Esophagus squamous epithelium (tissue), 5 donors: ENCODE measurements around the gene VSTM2L. TPM values are rescaled to one million over a fixed set of nuclear protein-coding genes. Genes with fewer than 3 reads are reported as not detected.
"Not testable (repeated sequence)": the region's sequence is repeated elsewhere in the genome, so short reads cannot be mapped to it uniquely, and the experiment has no call there.

Experiments used
- DNase-seq: peaks from one replicate; lab custom pipeline; 2025; lab: John Stamatoyannopoulos, UW
- H3K27ac ChIP-seq, 4 donors: fragments of 200-600 bp; sonication (generic); one replicate each; pipeline ENCODE4 v1.5.1; 2016 to 2019; ENCODE audit warnings: mild to moderate bottlenecking in 1 of 4
- H3K27me3 ChIP-seq, 4 donors: fragments of 200-600 bp; sonication (generic); 1 replicate in 3 of 4; 2 replicates in 1 of 4; pipeline versions ENCODE4 v1.5.1 to v1.6.0; 2017 to 2021; ENCODE audit warnings: antibody characterized with exemption in 1 of 4
- H3K36me3 ChIP-seq, 3 donors: fragments of 200-600 bp; sonication (generic); one replicate each; pipeline ENCODE4 v1.5.1; 2016 to 2019
- H3K4me1 ChIP-seq, 3 donors: fragments of 200-600 bp; sonication (generic); one replicate each; pipeline ENCODE4 v1.5.1; 2017 to 2019
- H3K4me3 ChIP-seq, 4 donors: fragments of 200-600 bp; sonication (generic); 1 replicate in 3 of 4; 2 replicates in 1 of 4; pipeline ENCODE4 v1.5.1; 2016 to 2019; ENCODE audit warnings: mild to moderate bottlenecking in 2 of 4, moderate library complexity in 1 of 4
- H3K9me3 ChIP-seq, 3 donors: fragments of 200-600 bp; sonication (generic); one replicate each; pipeline ENCODE4 v1.5.1; 2016 to 2019
- CTCF ChIP-seq, 6 experiments: fragments of 450-650 bp in 4 of 6; fragments of 200-600 bp in 2 of 6; sonication (generic) in 2 of 6; IDR thresholded peaks; one replicate each; pipeline ENCODE4 v1.5.1; 2016 to 2019; ENCODE audit warnings: antibody characterized with exemption in 6 of 6, mild to moderate bottlenecking in 4 of 6, moderate library complexity in 4 of 6
- POLR2A ChIP-seq, 4 donors: fragments of 450-650 bp; IDR thresholded peaks; one replicate each; pipeline ENCODE4 v1.6.1; 2017; ENCODE audit warnings: antibody characterized with exemption in 4 of 4, mild to moderate bottlenecking in 4 of 4, moderate library complexity in 3 of 4
- WGBS, 2 donors: methylation state at CpG; one replicate each; pipeline ENCODE4 v1.1.5; 2018; 5-methylcytosine and 5-hydroxymethylcytosine counted together
- intact Hi-C: fragments of 100-400 bp; cut with DNase I; formaldehyde crosslinking; loops from one replicate; pipeline ENCODE4 v1.15.0; 2022
- total RNA-seq, 4 donors: library from RNA; depleted of rRNA; stranded (reverse); fragments of >200 nt; gene quantifications; one replicate each; pipeline ENCODE4 v1.1.0, GENCODE V29; 2016
- donor health status: DM: yes; HTN: yes; CAD: no.

The VSTM2L gene
- total RNA-seq, 4 donors from 2014 or later = 0.38 to 2.6 (median 0.68) TPM

DNA sequence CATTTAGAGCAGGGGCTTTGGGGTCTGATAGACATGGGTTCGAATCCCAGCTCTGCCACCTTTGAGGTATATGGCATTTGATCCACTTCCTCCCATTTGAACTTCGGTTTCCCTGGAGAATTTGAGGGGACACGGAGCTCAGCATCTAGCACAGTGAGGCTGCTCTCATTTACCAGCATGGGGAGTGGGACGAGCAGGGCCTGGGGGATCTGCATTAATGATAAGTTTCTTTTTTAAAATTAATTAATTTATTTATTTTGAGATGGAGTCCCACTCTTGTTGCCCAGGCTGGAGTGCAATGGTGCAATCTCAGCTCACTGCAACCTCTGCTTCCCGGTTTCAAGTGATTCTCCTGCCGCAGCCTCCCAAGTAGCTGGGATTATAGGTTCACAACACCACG lies 52.6 kb downstream of the VSTM2L start:
- no peak overlapping the region for H3K4me3 ChIP-seq
- H3K27ac ChIP-seq = no peak overlapping the region
- H3K4me1 ChIP-seq = no peaks in the 10 kb centered on the region
- no peak for DNase-seq
- intact Hi-C loops = no loop called here
- TF ChIP-seq CTCF (IDR thresholded peaks at IDR 0.05) (no peak), POLR2A (IDR thresholded peaks at IDR 0.05) (no peak)
- peaks cover 0 to 8% (median 0%) of the 10 kb centered on the region in 4 donors for H3K27me3 ChIP-seq
- H3K36me3 ChIP-seq = no peaks in the 10 kb centered on the region
- WGBS, 2 donors = 82 to 83% methylated on average over 7 of the region's 7 CpGs
- H3K9me3 ChIP-seq = no peaks in the 10 kb centered on the region

- DNase-seq = no peak
- H3K36me3 ChIP-seq = no peaks in the 10 kb centered on the region
- intact Hi-C loops = no loop called here
- no peak overlapping the region for H3K27ac ChIP-seq
- no peaks in the 10 kb centered on the region for H3K4me1 ChIP-seq
- peaks cover 0 to 8% (median 0%) of the 10 kb centered on the region in 4 donors for H3K27me3 ChIP-seq
- no peak overlapping the region for H3K4me3 ChIP-seq
- no peaks in the 10 kb centered on the region for H3K9me3 ChIP-seq
- 20 to 27% methylated on average over 3 of the region's 3 CpGs for WGBS, 2 donors
- no peak for TF ChIP-seq POLR2A (IDR thresholded peaks at IDR 0.05)
- no peak for TF ChIP-seq CTCF (IDR thresholded peaks at IDR 0.05)
These were observed 53.2 kb downstream of the VSTM2L start for GRCh38 chr20:37956107-37956585.

GRCh38 chr20:37958856-37959520 lies 56.1 kb downstream of the VSTM2L start:
- Histone ChIP-seq H3K4me1 (no peaks in the 10 kb centered on the region), H3K4me3 (no peak overlapping the region), H3K9me3 (no peaks in the 10 kb centered on the region), H3K27ac (no peak overlapping the region), H3K27me3 (peaks cover 0 to 8% (median 0%) of the 10 kb centered on the region in 4 donors), H3K36me3 (no peaks in the 10 kb centered on the region)
- WGBS, 2 donors = 90 to 94% methylated on average over 2 of the region's 2 CpGs
- intact Hi-C loops = no loop called here
- TF ChIP-seq CTCF (IDR thresholded peaks at IDR 0.05) (no peak), POLR2A (IDR thresholded peaks at IDR 0.05) (no peak)
- no peak for DNase-seq

DNA sequence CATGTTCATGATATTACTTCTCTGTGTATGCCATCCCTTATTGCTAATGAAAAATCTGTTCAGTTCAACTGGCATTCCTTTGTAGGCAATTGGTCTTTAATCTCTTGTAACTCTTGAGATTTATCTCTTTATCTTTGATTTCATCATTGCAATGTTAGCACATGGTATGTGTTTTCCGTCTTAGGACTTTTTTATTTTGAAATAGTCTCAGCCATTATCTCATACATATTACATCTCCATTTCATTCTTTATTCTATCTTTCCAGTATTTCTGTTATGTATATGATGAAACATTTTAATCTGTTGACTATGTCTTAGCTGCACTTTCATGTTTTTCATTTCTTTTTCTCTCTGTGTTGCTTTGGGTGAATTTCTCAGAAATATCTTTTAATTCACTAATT lies 58.1 kb downstream of the VSTM2L start:
- Histone ChIP-seq H3K4me3 (no peak overlapping the region), H3K9me3 (no peaks in the 10 kb centered on the region), H3K36me3 (no peaks in the 10 kb centered on the region), H3K4me1 (no peaks in the 10 kb centered on the region), H3K27ac (no peak overlapping the region), H3K27me3 (peaks cover 0 to 8% (median 0%) of the 10 kb centered on the region in 4 donors)
- TF ChIP-seq CTCF (IDR thresholded peaks at IDR 0.05) (no peak), POLR2A (IDR thresholded peaks at IDR 0.05) (no peak)
- WGBS, 2 donors = 85% methylated on average over 1 of the region's 1 CpG
- intact Hi-C loops = no loop called here
- DNase-seq = no peak

DNA sequence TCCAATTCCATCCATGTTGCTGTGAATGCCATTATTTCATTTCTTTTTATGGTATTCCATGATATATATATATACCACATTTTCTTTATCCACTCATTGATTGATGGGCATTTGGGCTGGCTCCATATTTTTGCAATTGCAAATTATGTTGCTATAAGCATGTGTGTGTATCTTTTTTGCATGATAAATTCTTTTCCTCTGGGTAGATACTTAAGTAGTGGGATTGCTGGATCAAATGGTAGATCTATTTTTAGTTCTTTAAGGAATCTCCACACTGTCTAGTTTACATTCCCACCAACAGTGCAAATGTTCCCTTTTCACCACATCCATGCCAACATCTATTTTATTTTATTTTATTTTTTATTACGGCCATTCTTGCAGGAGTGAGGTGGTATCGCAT lies 60.6 kb downstream of the VSTM2L start:
- H3K36me3 ChIP-seq, H3K27me3 ChIP-seq, intact Hi-C loops, DNase-seq, H3K4me1 ChIP-seq, H3K27ac ChIP-seq, H3K9me3 ChIP-seq, H3K4me3 ChIP-seq: not testable (repeated sequence)
- 89 to 93% methylated on average over 2 of the region's 2 CpGs for WGBS, 2 donors
